Measurements from ENCODE around the gene PER1. TPM values are rescaled to one million over a fixed set of nuclear protein-coding genes. Genes with fewer than 3 reads are reported as not detected.

PER1 gene
- total RNA-seq, 1 donor from 2014 or later = 13.1 TPM

DNA sequence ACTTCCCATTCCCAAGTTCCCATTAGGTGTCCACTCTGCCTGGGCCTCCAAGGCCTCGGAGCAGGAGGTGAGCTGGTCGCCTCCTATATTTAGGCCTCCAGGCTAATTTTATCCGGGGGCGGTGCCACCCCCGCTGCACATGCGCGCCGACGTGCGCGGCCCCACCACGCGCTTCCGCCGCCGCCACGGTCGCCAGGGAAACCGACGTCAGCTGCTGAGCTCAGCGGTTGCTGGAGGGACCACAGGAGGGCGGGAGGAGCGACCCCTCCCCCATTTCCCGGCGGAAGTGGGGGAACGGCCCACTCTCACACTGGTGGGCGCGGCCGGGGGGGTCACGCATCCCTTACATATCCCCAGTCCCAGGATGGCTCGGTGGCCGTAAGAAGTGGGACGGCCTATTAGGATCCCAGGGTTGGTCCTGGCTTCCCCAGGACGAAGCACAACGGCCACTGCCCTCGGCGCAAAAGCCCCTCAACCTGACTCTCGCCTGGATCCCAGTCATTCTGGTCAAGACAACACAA, 1.0 kb downstream of the PER1 start:
- peak overlapping the region; percentile 93 for H3K4me3 ChIP-seq (ENCODE audit: low read depth, low read length)
- DNase-seq (ENCODE audit: low read depth) = no peak
- no peak for TF ChIP-seq CTCF (conservative IDR thresholded peaks at IDR 0.05; ENCODE audit: low read depth, low read length)

DNA sequence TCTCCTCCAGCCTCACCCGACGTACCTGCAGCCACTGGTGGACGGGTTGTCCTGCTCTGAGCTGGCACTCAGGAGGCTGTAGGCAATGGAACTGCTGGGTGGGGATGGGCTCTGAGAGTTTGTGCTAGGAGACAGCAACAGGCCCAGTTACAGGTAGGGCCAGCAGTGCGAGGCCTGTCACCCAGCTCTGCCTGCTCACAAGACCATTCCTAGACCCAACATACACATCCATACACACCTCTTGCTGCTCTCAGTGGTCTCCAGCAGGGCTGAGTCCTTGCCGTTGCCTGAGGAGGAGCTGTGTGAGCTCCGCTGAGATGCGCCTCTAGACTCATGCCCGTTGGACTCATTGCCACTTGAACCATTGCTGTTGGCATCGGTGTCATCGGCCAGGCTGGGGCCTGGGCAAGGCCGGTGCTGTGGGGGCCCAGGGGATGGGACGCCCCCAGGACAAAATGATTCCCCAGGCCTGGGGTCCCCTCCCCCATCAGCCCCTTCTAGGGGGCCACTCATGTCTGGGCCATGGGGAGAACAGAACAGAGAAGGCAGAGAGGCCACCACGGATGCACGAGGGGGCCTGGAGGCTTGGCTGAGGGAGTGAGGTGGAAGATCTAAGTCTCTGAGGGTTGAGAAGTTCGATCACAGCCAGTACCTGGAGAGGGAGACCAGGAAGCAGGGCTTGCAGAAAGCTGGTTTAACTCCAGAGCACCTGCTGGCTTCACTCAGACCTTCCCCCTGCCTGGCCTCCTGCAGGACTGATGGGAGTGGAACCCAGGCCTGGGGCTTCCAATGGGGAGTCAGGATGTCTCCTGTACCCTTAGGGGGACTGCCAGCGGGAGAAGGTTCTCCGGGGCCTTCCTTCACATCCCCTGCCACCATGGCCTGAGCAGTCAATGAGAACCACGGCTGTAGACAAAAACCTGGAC, 1.7 kb downstream of the PER1 start:
- DNase-seq (ENCODE audit: low read depth) = no peak
- no peak for TF ChIP-seq CTCF (conservative IDR thresholded peaks at IDR 0.05; ENCODE audit: low read depth, low read length)
- H3K4me3 ChIP-seq (ENCODE audit: low read depth, low read length) = peak overlapping the region; percentile 93

- no peak for TF ChIP-seq CTCF (conservative IDR thresholded peaks at IDR 0.05; ENCODE audit: low read depth, low read length)
- H3K4me3 ChIP-seq (ENCODE audit: low read depth, low read length) = no peak overlapping the region
- DNase-seq (ENCODE audit: low read depth) = no peak
These were observed 2.6 kb downstream of the PER1 start for GRCh38 chr17:8149419-8150193.

DNA sequence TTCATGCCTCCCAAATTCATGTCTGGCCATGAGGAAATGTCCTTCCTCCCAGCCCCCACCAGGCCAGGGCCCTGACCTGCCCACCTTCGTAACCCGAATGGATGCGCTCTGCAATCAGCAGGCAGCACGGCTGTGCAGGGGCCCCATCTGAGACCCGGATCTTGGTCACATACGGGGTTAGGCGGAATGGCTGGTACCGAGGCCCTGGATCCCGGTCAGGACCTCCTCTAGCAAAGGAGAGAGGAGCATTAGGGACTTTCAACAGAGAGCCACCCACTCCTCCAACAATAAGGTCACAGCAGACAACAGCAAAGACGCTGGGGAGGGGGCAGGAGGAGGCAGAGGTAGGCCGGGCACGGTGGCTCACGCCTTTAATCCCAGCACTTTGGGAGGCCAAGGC, 3.6 kb downstream of the PER1 start:
- no peak overlapping the region for H3K4me3 ChIP-seq (ENCODE audit: low read depth, low read length)
- TF ChIP-seq CTCF (conservative IDR thresholded peaks at IDR 0.05; ENCODE audit: low read depth, low read length) = no peak
- no peak for DNase-seq (ENCODE audit: low read depth)

DNA sequence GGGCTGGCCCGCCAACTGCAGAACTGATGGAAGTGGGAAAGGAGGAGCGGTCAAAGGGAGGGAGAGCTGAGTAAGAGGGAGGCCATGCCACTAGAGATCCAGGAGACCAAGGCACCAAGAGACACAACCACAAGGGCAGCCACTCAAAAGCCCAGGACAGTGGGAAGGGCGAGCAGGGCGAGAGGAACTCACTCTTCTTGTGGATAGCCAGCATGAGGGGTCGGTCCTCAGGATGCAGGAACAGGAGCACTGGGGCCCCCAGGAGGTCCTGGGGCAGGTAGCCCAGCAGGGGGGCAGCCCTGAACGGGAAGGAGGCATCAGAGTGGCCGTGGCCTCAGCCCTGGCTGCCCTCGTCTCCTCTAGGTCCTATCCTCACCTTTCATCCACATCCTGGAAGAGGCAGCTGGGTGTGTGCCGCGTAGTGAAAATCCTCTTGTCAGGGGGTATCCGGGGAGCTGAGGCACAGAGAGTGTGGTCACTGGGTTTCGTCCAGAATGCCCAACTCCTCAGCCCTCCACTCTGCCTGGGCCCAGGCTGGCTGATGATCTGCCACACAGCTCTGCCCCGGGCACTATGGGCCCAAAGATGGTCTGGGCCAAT, 4.3 kb downstream of the PER1 start:
- H3K4me3 ChIP-seq (ENCODE audit: low read depth, low read length) = no peak overlapping the region
- no peak for TF ChIP-seq CTCF (conservative IDR thresholded peaks at IDR 0.05; ENCODE audit: low read depth, low read length)
- no peak for DNase-seq (ENCODE audit: low read depth)

DNA sequence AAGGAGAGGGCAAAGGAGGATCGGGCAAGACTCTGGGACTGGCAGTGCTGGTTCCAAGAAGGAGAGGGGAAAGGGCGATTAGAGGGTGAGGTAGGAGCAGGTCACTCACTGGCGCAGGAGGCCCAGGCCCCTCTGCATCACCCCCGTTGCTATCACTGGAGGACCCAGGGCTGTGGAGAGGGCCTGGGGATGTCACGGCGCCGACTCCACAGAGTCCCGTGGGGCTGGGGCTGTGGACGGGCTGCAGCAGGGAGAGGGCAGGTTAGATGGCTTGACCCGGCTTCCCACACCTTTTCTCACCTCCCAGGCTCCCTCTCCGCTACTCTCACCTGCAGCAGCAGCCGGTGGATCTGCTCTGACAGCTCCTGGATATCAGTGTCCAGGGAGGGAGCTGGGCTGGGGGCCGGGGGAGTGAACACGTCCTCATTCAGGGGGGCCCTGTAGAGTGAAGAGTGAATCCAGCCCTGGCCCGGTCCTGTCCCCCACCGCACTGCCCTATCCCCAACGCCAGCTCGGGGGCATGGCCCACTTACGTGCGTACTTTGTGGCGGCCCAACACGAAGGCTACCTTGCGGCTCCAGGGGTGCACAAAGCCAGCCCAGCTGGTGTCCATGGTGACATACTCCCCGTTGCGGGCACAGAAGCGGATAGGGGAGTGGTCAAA, 4.9 kb downstream of the PER1 start:
- no peak overlapping the region for H3K4me3 ChIP-seq (ENCODE audit: low read depth, low read length)
- TF ChIP-seq CTCF (conservative IDR thresholded peaks at IDR 0.05; ENCODE audit: low read depth, low read length) = no peak
- DNase-seq (ENCODE audit: low read depth) = no peak

Measured in epithelial cell of proximal tubule (primary cell).